ENCODE measurements around the gene MICAL2.

DNA sequence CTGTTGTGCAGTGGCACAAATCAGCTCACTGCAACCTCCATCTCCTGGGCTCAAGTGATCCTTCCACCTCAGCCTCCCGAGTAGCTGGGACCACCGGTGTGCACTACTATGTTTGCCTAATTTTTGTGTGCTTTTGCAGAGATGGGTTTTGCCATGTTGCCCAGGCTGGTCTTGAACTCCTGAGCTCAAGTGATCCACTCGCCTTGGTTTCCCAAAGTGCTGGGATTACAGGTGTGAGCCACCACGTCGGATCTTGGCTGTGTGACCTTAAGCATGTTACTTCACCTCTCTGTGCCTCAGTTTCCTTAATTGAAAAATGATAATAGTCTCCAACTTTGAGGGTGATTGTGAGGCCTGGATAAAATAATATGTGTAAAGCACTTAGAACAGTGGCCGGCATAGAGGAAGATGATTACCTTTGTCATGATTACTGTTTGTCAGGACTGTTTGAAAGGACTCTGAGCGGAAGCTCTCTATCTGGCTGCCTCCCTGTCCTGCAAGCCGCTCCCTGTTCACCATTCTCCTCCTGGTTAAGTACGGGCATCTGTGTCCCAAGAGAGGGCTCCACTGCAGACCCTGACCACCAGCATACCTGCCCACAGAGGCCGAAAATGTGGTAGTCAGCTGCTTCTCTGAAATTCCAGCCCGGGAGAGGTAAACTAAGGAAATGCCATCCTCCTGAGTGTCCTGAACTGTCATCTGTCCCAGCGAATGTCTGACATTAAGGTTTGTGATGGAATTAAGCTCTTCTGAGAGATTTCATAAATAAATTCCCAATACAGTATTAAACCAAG, 73.6 kb downstream of the MICAL2 start:
- TF ChIP-seq EZH2 (IDR thresholded peaks at IDR 0.05) (no peak), POLR2AphosphoS5 (IDR thresholded peaks at IDR 0.05; ENCODE audit: borderline replicate concordance, low read depth, low read length) (no peak), FOXP2 (optimal IDR thresholded peaks at IDR 0.05; ENCODE audit: control extremely low read depth, extremely low read length, insufficient read depth) (no peak)
